GM19463 (cell line): ENCODE measurements around the gene SCN7A.
"Not testable (repeated sequence)": the region's sequence is repeated elsewhere in the genome, so short reads cannot be mapped to it uniquely, and the experiment has no call there.

Experiments
- ATAC-seq: cut with Tn5 transposase; IDR thresholded peaks from one replicate; pipeline ENCODE4 v1.9.1; 2021; ENCODE audit warnings: mild to moderate bottlenecking, moderate library complexity; ENCODE audit not compliant: unreplicated experiment

The SCN7A gene

DNA sequence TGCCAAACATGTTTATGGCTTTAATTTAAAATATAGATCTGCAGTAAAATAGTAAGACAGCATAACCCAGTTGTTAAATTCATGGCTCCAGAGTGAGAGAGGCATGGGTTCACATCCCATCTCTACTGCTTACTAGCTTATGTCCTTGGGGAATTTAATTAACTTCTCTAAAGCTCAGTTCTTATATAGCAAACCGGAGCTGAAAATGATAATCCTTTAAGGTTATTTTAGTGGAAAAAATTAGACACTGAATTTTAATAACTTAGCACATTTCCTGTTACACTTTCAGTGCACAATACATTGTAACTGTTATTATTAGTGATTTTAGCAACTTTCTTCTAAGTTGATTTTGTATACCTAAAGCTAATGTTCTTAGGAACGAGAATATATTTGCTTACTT, 133.1 kb downstream of the SCN7A start:
- no peak for ATAC-seq

DNA sequence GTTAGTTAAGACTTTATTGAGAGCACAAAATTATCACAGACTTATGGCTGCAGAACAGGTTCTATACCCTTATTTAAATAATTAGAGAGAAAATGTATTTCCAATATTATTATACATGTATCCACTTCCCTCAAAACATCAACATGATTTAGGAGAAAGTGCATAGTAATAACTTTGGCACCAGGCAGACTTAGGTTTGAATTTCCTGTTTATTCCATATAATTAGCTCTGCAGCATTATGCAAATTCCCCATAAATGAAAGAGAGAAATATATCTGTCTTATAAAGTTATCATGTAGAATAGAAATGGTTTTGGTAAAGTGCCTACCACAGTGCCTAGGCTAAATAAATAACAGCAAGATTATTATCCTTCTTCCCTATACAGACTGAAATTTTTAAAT, 133.6 kb downstream of the SCN7A start:
- ATAC-seq = no peak

DNA sequence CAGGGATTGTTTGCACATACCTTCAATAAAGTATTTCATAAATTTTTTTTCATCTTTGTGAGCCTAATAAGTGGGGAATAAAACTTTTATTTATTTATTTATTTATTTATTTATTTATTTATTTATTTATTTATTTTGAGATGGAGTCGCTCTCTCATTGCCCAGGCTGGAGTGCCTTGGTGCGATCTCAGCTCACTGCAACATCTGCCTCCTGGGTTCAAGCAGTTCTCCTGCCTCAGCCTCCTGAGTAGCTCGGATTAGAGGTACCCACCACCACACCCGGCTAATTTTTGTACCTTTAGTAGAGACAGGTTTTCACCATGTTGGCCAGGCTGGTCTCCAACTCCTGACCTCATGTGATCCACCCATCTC, 136.1 kb downstream of the SCN7A start:
- ATAC-seq = not testable (repeated sequence)

DNA sequence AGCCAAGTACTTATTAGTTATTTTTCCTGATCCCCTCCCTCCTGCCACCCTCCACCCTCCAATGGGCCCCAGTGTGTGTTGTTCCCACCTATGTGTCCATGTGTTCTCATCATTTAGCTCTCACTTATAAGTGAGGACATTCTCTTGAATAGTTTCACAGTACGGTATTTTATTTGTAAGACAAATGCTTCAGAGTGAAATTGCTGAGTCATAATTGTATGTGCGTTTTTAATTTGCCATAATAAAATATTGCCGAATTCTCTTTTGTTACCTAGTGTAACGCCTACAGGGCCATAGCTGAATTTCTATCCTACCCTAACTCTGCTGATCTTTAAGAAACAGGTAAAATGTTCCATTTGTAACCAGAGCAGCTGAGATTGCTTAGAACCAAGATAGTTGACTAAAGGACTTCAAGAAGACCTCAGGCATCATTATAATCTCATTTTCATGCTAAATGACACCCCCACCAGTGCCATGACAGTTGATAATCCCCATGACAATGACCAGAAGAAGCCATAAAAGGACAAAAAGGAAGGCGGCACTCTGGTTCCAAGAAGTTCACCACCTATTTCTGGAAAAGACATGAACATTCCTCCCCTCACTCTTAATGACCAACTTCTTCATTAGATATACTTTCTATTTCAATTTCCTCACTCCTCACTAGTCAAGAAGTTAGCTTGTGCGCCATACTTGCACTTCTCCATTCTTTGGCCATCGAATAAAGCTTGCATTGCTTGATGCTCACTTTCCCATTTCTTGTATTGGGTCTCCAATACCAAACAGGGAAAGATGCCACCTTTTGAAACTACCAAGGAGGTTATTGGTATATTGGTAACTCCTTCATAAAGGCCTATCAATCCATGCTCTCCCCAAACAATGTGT, 136.7 kb downstream of the SCN7A start:
- ATAC-seq = no peak
